Fibroblast of lung (primary cell): ENCODE results near the gene MCAT. TPM values are rescaled to one million over a fixed set of nuclear protein-coding genes. Genes with fewer than 3 reads are reported as not detected.

Source experiments
- DNase-seq, 2 donors: peaks; one replicate each; pipeline versions ENCODE4 v3.0.0 to v3.0.0-alpha.2; 2010; ENCODE audit warnings: low read depth in 2 of 2
- H2AFZ ChIP-seq: 2 replicates; pipeline ENCODE4 v1.5.1; 2012; ENCODE audit warnings: low read length, control low read depth, inconsistent platforms
- H3K27ac ChIP-seq: 2 replicates; pipeline ENCODE4 v1.5.1; 2011; ENCODE audit warnings: low read length, control low read depth; ENCODE audit not compliant: insufficient read depth
- H3K27me3 ChIP-seq: 2 replicates; pipeline ENCODE4 v1.5.1; 2011; ENCODE audit warnings: mild to moderate bottlenecking, low read length; ENCODE audit not compliant: control insufficient read depth, insufficient read depth
- H3K36me3 ChIP-seq: 2 replicates; pipeline ENCODE4 v1.5.1; 2011; ENCODE audit warnings: low read length; ENCODE audit not compliant: control insufficient read depth, insufficient read depth
- H3K4me1 ChIP-seq: 2 replicates; pipeline ENCODE4 v1.5.1; 2011; ENCODE audit warnings: low read length; ENCODE audit not compliant: control insufficient read depth, insufficient read depth; ENCODE audit errors: extremely low read depth
- H3K4me2 ChIP-seq: 2 replicates; pipeline ENCODE4 v1.5.1; 2011; ENCODE audit warnings: low read length, control low read depth; ENCODE audit not compliant: insufficient read depth; ENCODE audit errors: extremely low read depth
- H3K4me3 ChIP-seq, 4 experiments: fragments of 200-600 bp in 1 of 4; sonication (generic) in 1 of 4; replicated peaks in 1 of 4; 2 replicates each; pipeline ENCODE4 v1.5.1; 2011 to 2016; ENCODE audit warnings: low read length in 4 of 4, low read depth in 3 of 4, mild to moderate bottlenecking in 3 of 4, control low read depth in 2 of 4, inconsistent platforms in 1 of 4, mixed read lengths in 1 of 4; ENCODE audit not compliant: insufficient read depth in 1 of 4; ENCODE audit errors: control extremely low read depth in 1 of 4
- H3K79me2 ChIP-seq: 2 replicates; pipeline ENCODE4 v1.5.1; 2012; ENCODE audit warnings: mild to moderate bottlenecking, low read length, inconsistent platforms; ENCODE audit not compliant: control insufficient read depth, insufficient read depth
- H3K9ac ChIP-seq: 2 replicates; pipeline ENCODE4 v1.5.1; 2011; ENCODE audit warnings: mild to moderate bottlenecking, low read length, control low read depth; ENCODE audit not compliant: insufficient read depth
- H3K9me3 ChIP-seq: 2 replicates; pipeline ENCODE4 v1.5.1; 2012; ENCODE audit warnings: low read depth, low read length; ENCODE audit not compliant: control insufficient read depth, insufficient read depth
- H4K20me1 ChIP-seq: 2 replicates; pipeline ENCODE4 v1.5.1; 2011; ENCODE audit warnings: low read length; ENCODE audit not compliant: control insufficient read depth, insufficient read depth; ENCODE audit errors: extremely low read depth
- CTCF ChIP-seq, 2 donors: IDR thresholded peaks in 1 of 2; conservative IDR thresholded peaks in 1 of 2; 1 replicate in 1 of 2; 2 replicates in 1 of 2; pipeline ENCODE4 v1.5.1; 2011 to 2012; ENCODE audit warnings: low read length in 2 of 2, control low read depth in 1 of 2, inconsistent platforms in 1 of 2, low read depth in 1 of 2, mild to moderate bottlenecking in 1 of 2
- EZH2 ChIP-seq: IDR thresholded peaks from 2 replicates; pipeline ENCODE4 v1.5.1; 2012; ENCODE audit warnings: low read length, control low read depth, mild to moderate bottlenecking; ENCODE audit errors: missing control alignments
- polyA plus RNA-seq, 2 donors: library from polyadenylated mRNA; depleted of rRNA in 1 of 2; stranded (reverse) in 1 of 2; unstranded in 1 of 2; fragments of >200 nt; gene quantifications; 2 replicates each; pipeline ENCODE4 v1.2.1, GENCODE V29; 2011 to 2012; ENCODE audit warnings: missing spikeins in 1 of 2
- total RNA-seq: library from RNA; depleted of rRNA; stranded (reverse); fragments of >200 nt; gene quantifications from 2 replicates; pipeline ENCODE4 v1.2.1, GENCODE V29; 2014

Gene MCAT
- total and polyA plus RNA-seq, 2 donors (not counting 1 experiment from before 2014, with no cell fraction given): 8.4 to 9.3 TPM

- no peaks in the 10 kb centered on the region for H3K9me3 ChIP-seq
- H3K27me3 ChIP-seq: peaks cover 4% of the 10 kb centered on the region
- H3K36me3 ChIP-seq: peaks cover 6% of the 10 kb centered on the region
- peak overlapping the region; percentile 61 for H3K27ac ChIP-seq
- H2AFZ ChIP-seq: no peak overlapping the region
- peaks cover 5% of the 10 kb centered on the region for H3K4me1 ChIP-seq
- H3K79me2 ChIP-seq: peaks cover 6% of the 10 kb centered on the region
- H4K20me1 ChIP-seq: no peaks in the 10 kb centered on the region
- peak overlapping the region; percentile 96 for H3K4me2 ChIP-seq
- TF ChIP-seq CTCF (conservative IDR thresholded peaks at IDR 0.05 in 1 of 2, IDR thresholded peaks at IDR 0.05 in 1 of 2; ENCODE audit: low read depth in 1 of 2, low read length in 2 of 2) (no peak), EZH2 (no peak)
- H3K9ac ChIP-seq: peak overlapping the region; percentile 46
- H3K4me3 ChIP-seq: peak overlapping the region; percentile 74 to 82 (median 76)
- peak; percentile 24 to 28 for DNase-seq
These were observed 42.7 kb upstream of the MCAT start for GRCh38 chr22:43185860-43186261.

GRCh38 chr22:43183496-43184277, 40.5 kb upstream of the MCAT start:
- Histone ChIP-seq H3K79me2 (peaks cover 6% of the 10 kb centered on the region), H3K4me3 (no peak overlapping the region), H3K4me2 (no peak overlapping the region), H3K36me3 (peaks cover 18% of the 10 kb centered on the region), H3K27me3 (no peaks in the 10 kb centered on the region), H3K4me1 (peaks cover 5% of the 10 kb centered on the region), H4K20me1 (no peaks in the 10 kb centered on the region), H2AFZ (no peak overlapping the region), H3K27ac (no peak overlapping the region), H3K9ac (no peak overlapping the region), H3K9me3 (no peaks in the 10 kb centered on the region)
- peak; percentile 34 to 63 for DNase-seq
- no peak for TF ChIP-seq EZH2
- TF ChIP-seq CTCF (conservative IDR thresholded peaks at IDR 0.05 in 1 of 2, IDR thresholded peaks at IDR 0.05 in 1 of 2; ENCODE audit: low read depth in 1 of 2, low read length in 2 of 2): no peak

- Histone ChIP-seq H3K79me2 (peaks cover 6% of the 10 kb centered on the region), H3K4me1 (peaks cover 5% of the 10 kb centered on the region), H3K36me3 (peaks cover 19% of the 10 kb centered on the region), H3K4me3 (no peak overlapping the region), H3K4me2 (no peak overlapping the region), H3K9me3 (no peaks in the 10 kb centered on the region), H3K27ac (no peak overlapping the region), H3K27me3 (no peaks in the 10 kb centered on the region), H4K20me1 (no peaks in the 10 kb centered on the region), H3K9ac (no peak overlapping the region), H2AFZ (no peak overlapping the region)
- TF ChIP-seq CTCF (conservative IDR thresholded peaks at IDR 0.05 in 1 of 2, IDR thresholded peaks at IDR 0.05 in 1 of 2; ENCODE audit: low read depth in 1 of 2, low read length in 2 of 2) (no peak), EZH2 (no peak)
- DNase-seq: no peak
These were observed 39.5 kb upstream of the MCAT start for GRCh38 chr22:43182726-43183125.
